ENCODE results near the gene NRG2. TPM values are rescaled to one million over a fixed set of nuclear protein-coding genes. Genes with fewer than 3 reads are reported as not detected.

Gene NRG2
- total RNA-seq, 1 donor from 2014 or later = 2.0 TPM

- H3K27me3 Mint-ChIP-seq (ENCODE audit: low read depth) = peaks cover 72% of the 10 kb centered on the region
- H3K36me3 Mint-ChIP-seq = no peaks in the 10 kb centered on the region
- no peak for TF ChIP-seq CTCF (IDR thresholded peaks at IDR 0.05; ENCODE audit: unreplicated experiment)
- peaks cover 9% of the 10 kb centered on the region for H3K4me1 Mint-ChIP-seq
- H3K4me3 Mint-ChIP-seq = no peak overlapping the region
- no peaks in the 10 kb centered on the region for H3K9me3 Mint-ChIP-seq
- DNase-seq (ENCODE audit: low spot score in 2 of 2, unreplicated experiment in 2 of 2) = peak in 1 of 2 experiments; percentile 58
- H3K27ac Mint-ChIP-seq = no peak overlapping the region
Observed at GRCh38 chr5:139982157-139982974, 60.7 kb downstream of the NRG2 start.

GRCh38 chr5:139980765-139981164 is 62.3 kb downstream of the NRG2 start:
- H3K4me3 Mint-ChIP-seq = no peak overlapping the region
- H3K9me3 Mint-ChIP-seq = no peaks in the 10 kb centered on the region
- no peaks in the 10 kb centered on the region for H3K36me3 Mint-ChIP-seq
- no peak overlapping the region for H3K27ac Mint-ChIP-seq
- DNase-seq (ENCODE audit: low spot score in 2 of 2, unreplicated experiment in 2 of 2) = no peak
- peaks cover 72% of the 10 kb centered on the region for H3K27me3 Mint-ChIP-seq (ENCODE audit: low read depth)
- TF ChIP-seq CTCF (IDR thresholded peaks at IDR 0.05; ENCODE audit: unreplicated experiment) = no peak
- peaks cover 9% of the 10 kb centered on the region for H3K4me1 Mint-ChIP-seq

GRCh38 chr5:139979943-139980342 is 63.2 kb downstream of the NRG2 start:
- no peaks in the 10 kb centered on the region for H3K9me3 Mint-ChIP-seq
- H3K27me3 Mint-ChIP-seq (ENCODE audit: low read depth) = peaks cover 69% of the 10 kb centered on the region
- no peak for TF ChIP-seq CTCF (IDR thresholded peaks at IDR 0.05; ENCODE audit: unreplicated experiment)
- DNase-seq (ENCODE audit: low spot score in 2 of 2, unreplicated experiment in 2 of 2) = no peak
- no peaks in the 10 kb centered on the region for H3K36me3 Mint-ChIP-seq
- H3K27ac Mint-ChIP-seq = no peak overlapping the region
- peaks cover 9% of the 10 kb centered on the region for H3K4me1 Mint-ChIP-seq
- H3K4me3 Mint-ChIP-seq = no peak overlapping the region

DNA sequence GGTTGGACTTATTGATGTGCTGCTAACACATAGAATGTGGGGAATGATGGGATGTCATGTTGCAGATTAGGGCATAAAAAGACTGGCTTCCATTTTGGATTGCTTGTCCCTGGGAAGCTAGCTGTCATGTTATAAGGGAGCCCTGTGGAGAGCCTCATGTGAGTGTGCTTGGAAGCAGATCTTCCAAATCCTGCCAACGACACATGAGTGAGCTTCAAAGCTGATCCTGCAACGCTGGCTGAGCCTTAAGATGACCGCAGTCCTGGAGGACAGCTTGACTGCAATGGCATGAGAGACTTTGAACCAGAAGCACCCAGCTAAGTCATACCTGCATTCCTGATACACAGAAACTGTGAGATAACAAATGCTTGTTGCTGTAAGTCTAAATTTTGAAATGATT is 63.6 kb downstream of the NRG2 start:
- no peak overlapping the region for H3K27ac Mint-ChIP-seq
- no peak overlapping the region for H3K4me3 Mint-ChIP-seq
- peaks cover 69% of the 10 kb centered on the region for H3K27me3 Mint-ChIP-seq (ENCODE audit: low read depth)
- no peak for TF ChIP-seq CTCF (IDR thresholded peaks at IDR 0.05; ENCODE audit: unreplicated experiment)
- DNase-seq (ENCODE audit: low spot score in 2 of 2, unreplicated experiment in 2 of 2) = no peak
- peaks cover 9% of the 10 kb centered on the region for H3K4me1 Mint-ChIP-seq
- no peaks in the 10 kb centered on the region for H3K36me3 Mint-ChIP-seq
- no peaks in the 10 kb centered on the region for H3K9me3 Mint-ChIP-seq

GRCh38 chr5:139976703-139977102 is 66.4 kb downstream of the NRG2 start:
- Mint-ChIP-seq H3K4me3 (no peak overlapping the region), H3K9me3 (no peaks in the 10 kb centered on the region), H3K4me1 (no peaks in the 10 kb centered on the region), H3K27me3 (ENCODE audit: low read depth) (peaks cover 65% of the 10 kb centered on the region), H3K27ac (no peak overlapping the region), H3K36me3 (no peaks in the 10 kb centered on the region)
- DNase-seq (ENCODE audit: low spot score in 2 of 2, unreplicated experiment in 2 of 2) = no peak
- TF ChIP-seq CTCF (IDR thresholded peaks at IDR 0.05; ENCODE audit: unreplicated experiment) = no peak

Data from mesothelial cell of epicardium (in vitro differentiated cells).